Keratinocyte (primary cell): ENCODE results near the gene AQP9. TPM values are rescaled to one million over a fixed set of nuclear protein-coding genes. Genes with fewer than 3 reads are reported as not detected.

Experiments
- DNase-seq: peaks from one replicate; pipeline ENCODE4 v3.0.0-alpha.2; 2011; ENCODE audit warnings: low read depth, missing footprints, low spot score
- FAIRE-seq: peaks from 2 replicates; lab custom pipeline; 2011; peaks lifted over from hg19 to GRCh38; lab: Jason Lieb, UNC
- H2AFZ ChIP-seq: 2 replicates; pipeline ENCODE4 v1.6.0; 2012; ENCODE audit warnings: low read length, control low read depth, inconsistent platforms; ENCODE audit not compliant: control insufficient read depth
- H3K27ac ChIP-seq: 2 replicates; pipeline ENCODE4 v1.5.1; 2011; ENCODE audit warnings: low read length; ENCODE audit not compliant: control insufficient read depth, insufficient read depth
- H3K27me3 ChIP-seq: 3 replicates; pipeline ENCODE4 v1.6.0; 2011; ENCODE audit warnings: low read length; ENCODE audit not compliant: control insufficient read depth, insufficient read depth; ENCODE audit errors: extremely low read depth
- H3K36me3 ChIP-seq, 2 experiments: 2 replicates in 1 of 2; 3 replicates in 1 of 2; pipeline ENCODE4 v1.5.1; 2011; ENCODE audit warnings: low read length in 2 of 2, mild to moderate bottlenecking in 1 of 2; ENCODE audit not compliant: control insufficient read depth in 2 of 2, insufficient read depth in 2 of 2; ENCODE audit errors: extremely low read depth in 1 of 2
- H3K4me1 ChIP-seq: 3 replicates; pipeline ENCODE4 v1.5.1; 2011; ENCODE audit warnings: low read length; ENCODE audit not compliant: control insufficient read depth, insufficient read depth; ENCODE audit errors: extremely low read depth
- H3K4me2 ChIP-seq: 3 replicates; pipeline ENCODE4 v1.6.0; 2011; ENCODE audit warnings: low read depth, low read length; ENCODE audit not compliant: control insufficient read depth, insufficient read depth; ENCODE audit errors: extremely low read depth
- H3K4me3 ChIP-seq, 3 experiments: fragments of 200-600 bp in 1 of 3; sonication (generic) in 1 of 3; 2 replicates in 2 of 3; 3 replicates in 1 of 3; pipeline ENCODE4 v1.5.1; 2011 to 2016; ENCODE audit warnings: low read length in 3 of 3, mild to moderate bottlenecking in 3 of 3, control low read depth in 2 of 3, inconsistent platforms in 1 of 3, low read depth in 1 of 3, mixed read lengths in 1 of 3, mixed run types in 1 of 3, moderate library complexity in 1 of 3; ENCODE audit not compliant: control insufficient read depth in 2 of 3, insufficient read depth in 2 of 3; ENCODE audit errors: extremely low read depth in 1 of 3
- H3K79me2 ChIP-seq: 2 replicates; pipeline ENCODE4 v1.6.0; 2012; ENCODE audit warnings: low read length; ENCODE audit not compliant: control insufficient read depth, insufficient read depth
- H3K9ac ChIP-seq: 3 replicates; pipeline ENCODE4 v1.6.0; 2011; ENCODE audit warnings: low read length; ENCODE audit not compliant: control insufficient read depth, insufficient read depth; ENCODE audit errors: extremely low read depth
- H3K9me1 ChIP-seq: 3 replicates; pipeline ENCODE4 v1.6.0; 2011; ENCODE audit warnings: low read length; ENCODE audit not compliant: control insufficient read depth, insufficient read depth; ENCODE audit errors: extremely low read depth
- H3K9me3 ChIP-seq: 2 replicates; pipeline ENCODE4 v1.5.1; 2012; ENCODE audit warnings: low read depth, low read length; ENCODE audit not compliant: control insufficient read depth
- H4K20me1 ChIP-seq: 3 replicates; pipeline ENCODE4 v1.6.0; 2011; ENCODE audit warnings: low read length; ENCODE audit not compliant: control insufficient read depth, insufficient read depth; ENCODE audit errors: extremely low read depth
- EZH2 ChIP-seq: IDR thresholded peaks from one replicate; pipeline ENCODE4 v1.6.1; 2012; ENCODE audit warnings: inconsistent platforms, mild to moderate bottlenecking, low read length, moderate library complexity
- dilution Hi-C: fragments of 300-500 bp; cut with MboI; formaldehyde crosslinking; loops from one replicate; pipeline ENCODE4 v1.7.0; 2020; ENCODE audit warnings: low sequenced_read_pairs; ENCODE audit not compliant: extremely low pct_ligation_motif_present
- polyA plus RNA-seq, 5 experiments: library from polyadenylated mRNA; depleted of rRNA in 3 of 5; stranded (reverse) in 3 of 5; stranded (forward) in 1 of 5; unstranded in 1 of 5; fragments of >200 nt; gene quantifications; 1 replicate in 1 of 5; 2 replicates in 3 of 5; 3 replicates in 1 of 5; pipeline versions ENCODE4 v1.2.1 to v1.2.3, GENCODE V29; 2011 to 2012; ENCODE audit warnings: missing spikeins in 2 of 5, low read depth in 1 of 5, low replicate concordance in 1 of 5
- small RNA-seq, 3 experiments: library from RNA; depleted of rRNA; stranded (forward); fragments of <200 nt; gene quantifications; one replicate each; pipeline ENCODE3, GENCODE V24; 2012; ENCODE audit warnings: low read depth in 3 of 3, low replicate concordance in 1 of 3; ENCODE audit not compliant: insufficient read length in 3 of 3
- TF ChIP-seq, protein P1 (sequence below), 3 experiments: IDR thresholded peaks in 1 of 3; conservative IDR thresholded peaks in 1 of 3; optimal IDR thresholded peaks in 1 of 3; 2 replicates in 2 of 3; 3 replicates in 1 of 3; pipeline versions ENCODE3 to v1.5.1; 2011; ENCODE audit warnings: low read length in 3 of 3, mild to moderate bottlenecking in 3 of 3, moderate library complexity in 2 of 3, control low read depth in 1 of 3, inconsistent platforms in 1 of 3; ENCODE audit not compliant: insufficient read depth in 2 of 3; ENCODE audit errors: extremely low read depth in 1 of 3

Gene AQP9
- polyA plus RNA-seq, 1 donor (not counting 4 experiments of a cell fraction or from before 2014, with no cell fraction given) = 2.6 TPM

DNA sequence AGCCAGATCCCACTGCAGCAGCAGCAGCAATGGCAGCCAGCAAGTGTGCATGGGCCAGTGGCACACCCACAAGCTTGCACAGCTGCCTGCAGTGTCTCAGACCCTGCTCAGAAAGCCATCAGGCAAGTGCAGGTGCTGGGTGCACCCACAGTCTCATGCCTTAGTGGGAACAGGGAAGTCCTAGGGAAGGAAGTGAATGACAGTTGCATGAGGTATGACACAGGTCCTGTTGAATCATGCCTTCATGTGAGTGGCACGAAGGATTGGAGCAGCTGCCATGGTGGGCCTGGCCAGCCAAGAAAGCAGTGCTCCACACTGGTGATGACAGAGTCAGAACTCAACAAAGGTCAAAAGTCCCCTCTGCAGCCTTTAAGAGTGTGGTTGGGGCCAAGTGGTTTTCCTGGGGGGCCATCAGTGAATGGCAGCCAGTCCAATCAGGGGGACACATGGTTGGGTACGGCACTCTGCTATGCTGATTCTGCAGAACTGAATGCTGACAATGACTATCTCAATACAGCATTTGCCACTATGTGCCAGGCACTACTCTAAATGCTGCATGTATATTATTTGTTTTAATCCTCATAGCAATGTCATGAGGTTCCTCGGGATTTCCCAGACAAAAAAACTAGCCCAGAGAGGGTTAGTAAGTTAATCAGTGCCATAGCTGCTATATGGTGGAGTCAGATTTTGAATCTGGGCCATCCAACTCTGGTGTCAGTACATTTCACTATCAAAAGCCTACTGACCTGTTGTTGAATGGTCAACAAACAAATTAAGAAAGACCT lies 94.3 kb downstream of the AQP9 start:
- Histone ChIP-seq H3K4me1 (peaks cover 77% of the 10 kb centered on the region), H3K79me2 (peaks cover 1% of the 10 kb centered on the region), H3K4me2 (peak overlapping the region; percentile 70), H3K27ac (peak overlapping the region; percentile 90), H3K9ac (peak overlapping the region; percentile 57), H3K4me3 (peak overlapping the region in 2 of 3 experiments; percentile 11 to 57), H4K20me1 (no peaks in the 10 kb centered on the region), H3K9me3 (no peaks in the 10 kb centered on the region), H3K9me1 (no peaks in the 10 kb centered on the region), H3K36me3 (no peaks in the 10 kb centered on the region), H2AFZ (no peak overlapping the region), H3K27me3 (no peaks in the 10 kb centered on the region)
- peak; percentile 88 for FAIRE-seq
- TF ChIP-seq, protein P1, sequence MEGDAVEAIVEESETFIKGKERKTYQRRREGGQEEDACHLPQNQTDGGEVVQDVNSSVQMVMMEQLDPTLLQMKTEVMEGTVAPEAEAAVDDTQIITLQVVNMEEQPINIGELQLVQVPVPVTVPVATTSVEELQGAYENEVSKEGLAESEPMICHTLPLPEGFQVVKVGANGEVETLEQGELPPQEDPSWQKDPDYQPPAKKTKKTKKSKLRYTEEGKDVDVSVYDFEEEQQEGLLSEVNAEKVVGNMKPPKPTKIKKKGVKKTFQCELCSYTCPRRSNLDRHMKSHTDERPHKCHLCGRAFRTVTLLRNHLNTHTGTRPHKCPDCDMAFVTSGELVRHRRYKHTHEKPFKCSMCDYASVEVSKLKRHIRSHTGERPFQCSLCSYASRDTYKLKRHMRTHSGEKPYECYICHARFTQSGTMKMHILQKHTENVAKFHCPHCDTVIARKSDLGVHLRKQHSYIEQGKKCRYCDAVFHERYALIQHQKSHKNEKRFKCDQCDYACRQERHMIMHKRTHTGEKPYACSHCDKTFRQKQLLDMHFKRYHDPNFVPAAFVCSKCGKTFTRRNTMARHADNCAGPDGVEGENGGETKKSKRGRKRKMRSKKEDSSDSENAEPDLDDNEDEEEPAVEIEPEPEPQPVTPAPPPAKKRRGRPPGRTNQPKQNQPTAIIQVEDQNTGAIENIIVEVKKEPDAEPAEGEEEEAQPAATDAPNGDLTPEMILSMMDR (optimal IDR thresholded peaks at IDR 0.05 in 1 of 3, IDR thresholded peaks at IDR 0.05 in 1 of 3, conservative IDR thresholded peaks at IDR 0.05 in 1 of 3; ENCODE audit: extremely low read depth in 1 of 3, insufficient read depth in 2 of 3, low read length in 3 of 3) = no peak
- TF ChIP-seq EZH2 = no peak
- dilution Hi-C loops = no loop called here
- peak; percentile 71 for DNase-seq

DNA sequence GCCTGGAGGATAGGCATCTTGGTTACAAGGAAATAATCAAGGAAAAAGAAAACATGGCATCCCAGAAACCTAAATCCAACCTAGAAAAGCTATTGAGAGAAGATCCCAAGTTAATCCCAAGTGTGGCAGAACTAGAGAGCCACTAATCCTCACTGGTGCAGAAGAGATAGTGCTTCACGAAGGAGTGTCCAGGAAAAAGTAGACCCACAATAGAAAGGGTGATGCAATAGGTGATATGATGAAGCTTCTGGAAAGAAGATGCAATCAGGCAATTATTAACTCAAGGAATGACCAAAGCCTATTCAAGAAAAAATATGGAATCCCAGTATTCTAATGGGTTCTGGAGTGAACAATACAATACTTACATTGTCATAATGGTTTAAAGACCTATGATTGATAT lies 95.2 kb downstream of the AQP9 start:
- dilution Hi-C loops = no loop called here
- Histone ChIP-seq H3K9ac (peak overlapping the region; percentile 57), H3K79me2 (peaks cover 1% of the 10 kb centered on the region), H3K9me3 (no peaks in the 10 kb centered on the region), H3K4me2 (peak overlapping the region; percentile 70), H3K4me3 (peak overlapping the region; percentile 29 to 57 (median 44)), H3K9me1 (no peaks in the 10 kb centered on the region), H3K27ac (peak overlapping the region; percentile 90), H3K36me3 (no peaks in the 10 kb centered on the region), H2AFZ (no peak overlapping the region), H4K20me1 (no peaks in the 10 kb centered on the region), H3K4me1 (peaks cover 72% of the 10 kb centered on the region), H3K27me3 (no peaks in the 10 kb centered on the region)
- TF ChIP-seq EZH2 = no peak
- TF ChIP-seq, protein P1 (optimal IDR thresholded peaks at IDR 0.05 in 1 of 3, IDR thresholded peaks at IDR 0.05 in 1 of 3, conservative IDR thresholded peaks at IDR 0.05 in 1 of 3; ENCODE audit: extremely low read depth in 1 of 3, insufficient read depth in 2 of 3, low read length in 3 of 3) = no peak
- FAIRE-seq = peak; percentile 84
- no peak for DNase-seq

Small RNAs within 50 kb of the gene (small RNA-seq; reads per million reads assigned to genes)
- 0 reads per million in 3 experiments for gene MTCO3P23

Other genes with a start within 250 kb of the AQP9 start
- 1.4 to 1.9 TPM (median 1.7 TPM) in 3 replicates for gene ALDH1A2, start 72.7 kb upstream of the AQP9 start, polyA plus RNA-seq